ENCODE measurements around the gene ABHD13. TPM values are rescaled to one million over a fixed set of nuclear protein-coding genes. Genes with fewer than 3 reads are reported as not detected.
"Not testable (repeated sequence)": the region's sequence is repeated elsewhere in the genome, so short reads cannot be mapped to it uniquely, and the experiment has no call there.

The ABHD13 gene
- total RNA-seq, 1 donor from 2014 or later, result 8.0 TPM

GRCh38 chr13:108257248-108257647, 39.1 kb downstream of the ABHD13 start:
- no peaks in the 10 kb centered on the region for H3K4me1 Mint-ChIP-seq
- H3K9me3 Mint-ChIP-seq, result peaks cover 4% of the 10 kb centered on the region
- H3K4me3 Mint-ChIP-seq, result no peak overlapping the region
- peaks cover 4% of the 10 kb centered on the region for H3K36me3 Mint-ChIP-seq (ENCODE audit: low read depth)
- no peaks in the 10 kb centered on the region for H3K27me3 Mint-ChIP-seq
- intact Hi-C loops (cut with micrococcal nuclease), result no loop called here
- no peak overlapping the region for H3K27ac Mint-ChIP-seq
- no peak for DNase-seq

- no peak for DNase-seq
- no peaks in the 10 kb centered on the region for H3K27me3 Mint-ChIP-seq
- H3K27ac Mint-ChIP-seq, result no peak overlapping the region
- H3K4me1 Mint-ChIP-seq, result peaks cover 12% of the 10 kb centered on the region
- intact Hi-C loops (cut with micrococcal nuclease), result no loop called here
- peaks cover 2% of the 10 kb centered on the region for H3K36me3 Mint-ChIP-seq (ENCODE audit: low read depth)
- no peaks in the 10 kb centered on the region for H3K9me3 Mint-ChIP-seq
- no peak overlapping the region for H3K4me3 Mint-ChIP-seq
These were observed 45.6 kb downstream of the ABHD13 start for GRCh38 chr13:108263621-108264355.

- Mint-ChIP-seq H3K36me3 (ENCODE audit: low read depth) (peaks cover 2% of the 10 kb centered on the region), H3K4me3 (peak overlapping the region; percentile 53), H3K4me1 (peaks cover 29% of the 10 kb centered on the region), H3K9me3 (no peaks in the 10 kb centered on the region), H3K27me3 (no peaks in the 10 kb centered on the region), H3K27ac (peak overlapping the region; percentile 30)
- DNase-seq, result no peak
- intact Hi-C loops (cut with micrococcal nuclease), result no loop called here
These were observed 48.3 kb downstream of the ABHD13 start for GRCh38 chr13:108266321-108266990.

GRCh38 chr13:108267347-108267746, 49.2 kb downstream of the ABHD13 start:
- Mint-ChIP-seq H3K9me3 (no peaks in the 10 kb centered on the region), H3K36me3 (ENCODE audit: low read depth) (peaks cover 2% of the 10 kb centered on the region), H3K27ac (peak overlapping the region; percentile 5), H3K4me1 (peaks cover 32% of the 10 kb centered on the region), H3K4me3 (no peak overlapping the region), H3K27me3 (no peaks in the 10 kb centered on the region)
- DNase-seq, result no peak
- intact Hi-C loops (cut with micrococcal nuclease), result no loop called here

GRCh38 chr13:108267855-108268254, 49.7 kb downstream of the ABHD13 start:
- intact Hi-C loops (cut with micrococcal nuclease), result loop anchor here (2.0 kb wide), 2 partner anchors 17 to 41 kb away; no protein-coding TSS in a partner anchor
- H3K27me3 Mint-ChIP-seq; H3K9me3 Mint-ChIP-seq; H3K27ac Mint-ChIP-seq; H3K36me3 Mint-ChIP-seq (ENCODE audit: low read depth); H3K4me3 Mint-ChIP-seq; DNase-seq: not testable (repeated sequence)
- H3K4me1 Mint-ChIP-seq, result peaks cover 34% of the 10 kb centered on the region

GRCh38 chr13:108268466-108269112, 50.4 kb downstream of the ABHD13 start:
- H3K4me1 Mint-ChIP-seq, result peaks cover 39% of the 10 kb centered on the region
- peak overlapping the region; percentile 36 for H3K27ac Mint-ChIP-seq
- no peak overlapping the region for H3K4me3 Mint-ChIP-seq
- intact Hi-C loops (cut with micrococcal nuclease), result loop anchor here (1.0 to 2.0 kb wide), 4 partner anchors 18 to 647 kb away; partner anchors contain the start of gene ABHD13
- H3K27me3 Mint-ChIP-seq, result no peaks in the 10 kb centered on the region
- H3K9me3 Mint-ChIP-seq, result no peaks in the 10 kb centered on the region
- peak; percentile 60 for DNase-seq
- peaks cover 4% of the 10 kb centered on the region for H3K36me3 Mint-ChIP-seq (ENCODE audit: low read depth)

GRCh38 chr13:108269601-108270328, 51.6 kb downstream of the ABHD13 start, which contains the start of gene TNFSF13B:
TSS of gene TNFSF13B (plus strand) at chr13:108269718. CDS start at chr13:108269896, 178 bp downstream.
- H3K27ac Mint-ChIP-seq, result peak within 1 kb of the TSS; percentile 88
- H3K4me1 Mint-ChIP-seq, result peaks cover 41% of the 10 kb centered on the region
- peaks cover 4% of the 10 kb centered on the region for H3K36me3 Mint-ChIP-seq (ENCODE audit: low read depth)
- no peaks in the 10 kb centered on the region for H3K9me3 Mint-ChIP-seq
- intact Hi-C loops (cut with micrococcal nuclease), result loop anchor here (1.0 to 5.0 kb wide), 6 partner anchors 19 to 646 kb away; partner anchors contain the start of gene ABHD13
- peak within 1 kb of the TSS; percentile 91 for H3K4me3 Mint-ChIP-seq
- H3K27me3 Mint-ChIP-seq, result no peaks in the 10 kb centered on the region
- peak; percentile 84 for DNase-seq

- Mint-ChIP-seq H3K27ac (peak overlapping the region; percentile 88), H3K36me3 (ENCODE audit: low read depth) (peaks cover 4% of the 10 kb centered on the region), H3K4me3 (peak overlapping the region; percentile 91), H3K9me3 (no peaks in the 10 kb centered on the region), H3K27me3 (no peaks in the 10 kb centered on the region), H3K4me1 (peaks cover 41% of the 10 kb centered on the region)
- DNase-seq, result peak; percentile 66
- intact Hi-C loops (cut with micrococcal nuclease), result loop anchor here (5.0 kb wide), 2 partner anchors 37 to 52 kb away; no protein-coding TSS in a partner anchor
These were observed 52.2 kb downstream of the ABHD13 start for GRCh38 chr13:108270442-108270841.

- Mint-ChIP-seq H3K27ac (no peak overlapping the region), H3K36me3 (ENCODE audit: low read depth) (peaks cover 8% of the 10 kb centered on the region), H3K4me3 (peak overlapping the region; percentile 39)
These were observed 54.1 kb downstream of the ABHD13 start for GRCh38 chr13:108272333-108272732.

GRCh38 chr13:108273429-108274118, 55.4 kb downstream of the ABHD13 start:
- Mint-ChIP-seq H3K9me3 (no peaks in the 10 kb centered on the region), H3K27me3 (no peaks in the 10 kb centered on the region), H3K4me1 (peaks cover 30% of the 10 kb centered on the region), H3K27ac (no peak overlapping the region), H3K36me3 (ENCODE audit: low read depth) (peaks cover 8% of the 10 kb centered on the region), H3K4me3 (no peak overlapping the region)
- intact Hi-C loops (cut with micrococcal nuclease), result loop anchor here (5.0 kb wide), 2 partner anchors 34 to 49 kb away; no protein-coding TSS in a partner anchor
- DNase-seq, result no peak

More at GRCh38 chr13:108272333-108272732, 54.1 kb downstream of the ABHD13 start:
- Mint-ChIP-seq H3K9me3 (no peaks in the 10 kb centered on the region), H3K27me3 (no peaks in the 10 kb centered on the region), H3K4me1 (peaks cover 30% of the 10 kb centered on the region)
- no peak for DNase-seq
- intact Hi-C loops (cut with micrococcal nuclease), result loop anchor here (5.0 kb wide), 2 partner anchors 35 to 50 kb away; no protein-coding TSS in a partner anchor

- DNase-seq, result no peak
- H3K4me3 Mint-ChIP-seq, result no peak overlapping the region
- no peaks in the 10 kb centered on the region for H3K9me3 Mint-ChIP-seq
- H3K27me3 Mint-ChIP-seq, result no peaks in the 10 kb centered on the region
- intact Hi-C loops (cut with micrococcal nuclease), result loop anchor here (5.0 kb wide), 2 partner anchors 33 to 48 kb away; no protein-coding TSS in a partner anchor
- H3K4me1 Mint-ChIP-seq, result peaks cover 24% of the 10 kb centered on the region
- peaks cover 12% of the 10 kb centered on the region for H3K36me3 Mint-ChIP-seq (ENCODE audit: low read depth)
- no peak overlapping the region for H3K27ac Mint-ChIP-seq
These were observed 56.5 kb downstream of the ABHD13 start for GRCh38 chr13:108274718-108275117.

GRCh38 chr13:108276060-108276459, 57.9 kb downstream of the ABHD13 start:
- no peaks in the 10 kb centered on the region for H3K27me3 Mint-ChIP-seq
- intact Hi-C loops (cut with micrococcal nuclease), result no loop called here
- H3K9me3 Mint-ChIP-seq, result no peaks in the 10 kb centered on the region
- DNase-seq, result no peak
- H3K4me1 Mint-ChIP-seq, result peaks cover 13% of the 10 kb centered on the region
- H3K36me3 Mint-ChIP-seq (ENCODE audit: low read depth), result peaks cover 13% of the 10 kb centered on the region
- H3K27ac Mint-ChIP-seq, result no peak overlapping the region
- H3K4me3 Mint-ChIP-seq, result no peak overlapping the region

Measured in activated CD4-positive, alpha-beta T cell treated with anti-CD3 and anti-CD28 coated beads, Interleukin-2, amount 10 ng/mL, durations not matched to agents 24 days and 14 days (primary cell).